Stimulated activated CD8-positive, alpha-beta memory T cell treated with anti-CD3 and anti-CD28 coated beads, Interleukin-7, amount 100 ng/mL, for 4 hours (primary cell): Measurements from ENCODE around the gene TMEFF2.
"Not testable (repeated sequence)": the region's sequence is repeated elsewhere in the genome, so short reads cannot be mapped to it uniquely, and the experiment has no call there.

Source experiments
- DNase-seq, 2 donors: peaks; one replicate each; pipeline ENCODE4 v3.0.0-alpha.2; 2020; ENCODE audit warnings: low read depth in 2 of 2

Gene TMEFF2

DNA sequence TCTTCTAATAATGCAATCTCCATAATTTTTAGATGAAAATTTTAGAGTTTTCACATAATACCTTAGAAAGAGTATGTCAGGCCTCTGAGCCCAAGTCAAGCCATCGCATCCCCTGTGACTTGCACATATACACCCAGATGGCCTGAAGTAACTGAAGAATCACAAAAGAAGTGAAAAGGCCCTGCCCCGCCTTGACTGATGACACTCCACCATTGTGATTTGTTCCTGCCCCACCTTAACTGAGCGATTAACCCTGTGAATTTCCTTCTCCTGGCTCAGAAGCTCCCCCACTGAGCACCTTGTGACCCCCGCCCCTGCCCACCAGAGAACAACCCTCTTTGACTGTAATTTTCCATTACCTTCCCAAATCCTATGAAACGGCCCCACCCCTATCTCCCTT is 64.4 kb downstream of the TMEFF2 start:
- DNase-seq = not testable (repeated sequence)

DNA sequence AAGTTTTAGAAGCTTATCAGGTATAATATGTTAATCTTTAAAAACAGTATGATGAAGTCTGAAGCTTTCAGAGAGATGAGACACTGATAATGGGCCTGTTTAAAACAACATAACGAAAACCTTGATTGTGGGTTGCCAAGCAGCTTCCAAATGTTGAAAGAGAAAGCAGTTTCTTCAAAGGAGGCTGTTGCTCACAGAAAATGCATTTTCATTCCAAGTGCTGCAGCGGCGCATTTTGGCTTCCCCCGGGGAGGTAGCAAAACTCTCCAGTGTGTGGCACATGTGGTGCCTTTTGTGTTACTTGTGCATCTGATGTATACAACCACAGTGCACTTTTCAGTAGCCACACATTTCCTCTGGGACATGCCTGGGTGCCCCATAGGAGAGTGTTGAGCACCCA is 66.1 kb downstream of the TMEFF2 start:
- DNase-seq = no peak

DNA sequence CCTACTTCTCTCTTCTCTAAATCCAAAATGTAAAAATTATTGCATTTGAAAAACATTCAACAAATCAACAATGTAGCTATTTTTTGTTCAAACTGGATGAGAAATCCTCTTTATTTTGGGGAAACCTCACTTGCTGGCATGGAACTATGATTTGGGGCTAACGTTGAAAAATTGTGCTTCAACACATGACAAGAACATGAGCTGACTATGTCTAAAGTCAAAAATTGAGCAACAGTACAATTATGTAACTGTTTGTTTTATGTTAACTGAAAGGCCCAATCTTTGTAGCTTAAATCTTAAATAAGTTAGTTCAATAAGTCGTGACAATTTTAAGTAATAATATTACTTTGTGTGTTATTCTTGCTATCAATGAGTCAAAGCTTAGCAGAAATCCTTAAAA is 67.3 kb downstream of the TMEFF2 start:
- DNase-seq = no peak

- DNase-seq = no peak
Measured at GRCh38 chr2:192126912-192127311, 67.8 kb downstream of the TMEFF2 start.

DNA sequence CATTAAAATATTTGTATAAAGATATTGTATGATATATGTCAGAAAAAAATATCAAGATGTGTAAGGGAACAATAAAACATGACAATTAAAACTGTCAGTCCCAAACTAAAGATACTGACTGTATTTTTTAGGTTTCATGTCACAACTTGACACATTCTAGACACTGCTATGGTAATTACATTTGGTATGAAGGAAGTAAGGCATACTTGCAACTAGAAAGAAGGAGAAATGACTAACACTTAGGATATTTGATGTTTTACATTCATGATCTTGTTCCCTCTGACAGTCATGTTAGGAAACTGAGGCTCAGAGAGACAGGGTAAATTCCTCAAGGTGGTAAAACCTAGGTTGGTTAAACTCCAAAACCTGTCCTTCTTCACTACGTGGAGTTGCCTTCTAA is 68.3 kb downstream of the TMEFF2 start:
- DNase-seq = no peak

DNA sequence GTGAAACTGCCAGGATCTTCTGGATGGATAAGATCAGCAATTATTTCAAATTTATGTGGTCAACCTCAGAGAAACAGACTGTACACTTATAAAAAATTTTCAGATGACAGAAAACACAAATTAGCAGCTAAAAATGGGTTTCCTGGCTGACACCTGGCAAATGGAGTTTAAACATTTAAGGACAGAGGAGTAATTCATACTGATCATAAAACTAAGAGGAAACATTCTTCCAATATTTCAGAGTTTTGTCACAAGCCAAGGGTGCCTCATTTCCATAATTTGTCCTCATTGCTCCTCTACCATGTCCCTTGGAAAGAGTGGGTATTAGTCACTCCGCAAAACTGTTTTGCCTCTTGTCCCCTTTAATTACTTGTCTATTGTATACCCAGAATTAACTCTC is 70.2 kb downstream of the TMEFF2 start:
- DNase-seq = no peak

DNA sequence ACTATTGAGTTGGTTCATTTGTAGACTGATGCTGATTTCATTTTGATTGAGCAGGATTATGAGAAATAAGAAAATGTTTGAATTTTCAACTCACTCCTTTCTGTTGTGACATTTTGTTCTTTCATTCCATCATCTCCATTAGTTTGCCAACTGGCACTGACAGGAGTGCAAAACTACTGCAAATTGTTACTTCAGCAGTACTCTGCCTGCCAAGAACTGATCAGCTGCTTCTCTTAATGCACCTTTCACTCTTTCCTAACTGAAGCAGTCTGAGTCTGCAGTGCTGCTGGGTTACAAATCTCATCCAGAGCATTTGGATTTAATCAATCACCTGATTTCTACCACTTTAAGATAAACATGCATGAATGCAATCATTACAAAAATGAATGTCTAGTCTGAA is 70.9 kb downstream of the TMEFF2 start:
- no peak for DNase-seq

GRCh38 chr2:192122946-192123345 is 71.8 kb downstream of the TMEFF2 start:
- no peak for DNase-seq

GRCh38 chr2:192122141-192122540 is 72.6 kb downstream of the TMEFF2 start:
- DNase-seq = no peak

DNA sequence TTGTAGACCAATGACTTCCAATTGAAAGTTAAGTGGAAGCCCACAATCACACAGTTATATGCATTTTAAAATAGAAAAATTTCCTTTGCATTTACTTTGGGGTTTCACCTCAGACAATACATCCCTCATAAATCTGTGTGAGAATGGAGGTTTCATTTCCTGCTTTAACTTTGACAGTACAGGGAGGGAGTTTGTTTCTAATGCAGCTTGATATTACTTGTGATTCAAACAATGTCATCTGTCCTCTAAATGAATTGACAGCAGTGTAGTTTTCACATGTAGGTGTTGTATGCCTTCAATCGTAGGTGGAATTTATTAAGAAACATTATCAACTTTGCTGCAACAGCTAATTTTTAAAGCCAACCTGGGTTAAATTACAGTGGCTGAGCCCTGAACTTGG is 75.2 kb downstream of the TMEFF2 start:
- DNase-seq = no peak

GRCh38 chr2:192117705-192118104 is 77.0 kb downstream of the TMEFF2 start:
- DNase-seq = no peak

DNA sequence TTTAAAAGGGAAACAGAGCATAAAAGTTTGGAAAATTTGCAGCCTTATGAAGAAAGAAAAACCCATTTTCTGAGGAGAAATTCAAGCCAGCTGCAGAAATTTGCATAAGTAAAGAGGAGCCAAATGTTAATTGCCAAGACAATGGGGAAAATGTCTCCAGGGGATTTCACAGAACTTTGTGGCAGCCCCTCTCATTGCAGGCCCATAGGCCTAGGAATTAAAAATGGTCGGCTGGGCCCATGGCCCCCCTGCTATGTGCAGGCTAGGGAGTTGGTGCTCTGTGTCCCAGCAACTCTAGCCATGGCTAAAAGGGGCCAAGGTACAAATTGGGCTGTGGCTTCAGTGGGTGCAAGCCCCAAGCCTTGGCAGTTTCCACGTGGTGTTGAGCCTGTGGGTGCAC is 83.2 kb downstream of the TMEFF2 start:
- not testable (repeated sequence) for DNase-seq

GRCh38 chr2:192099742-192100141 is 95.0 kb downstream of the TMEFF2 start:
- DNase-seq = no peak

- DNase-seq = no peak
Measured at GRCh38 chr2:192098814-192099491, 95.8 kb downstream of the TMEFF2 start.

GRCh38 chr2:192091476-192091875 is 103.3 kb downstream of the TMEFF2 start:
- no peak for DNase-seq

GRCh38 chr2:192090911-192091310 is 103.8 kb downstream of the TMEFF2 start:
- no peak for DNase-seq

GRCh38 chr2:192087398-192087958 is 107.3 kb downstream of the TMEFF2 start:
- DNase-seq = no peak

DNA sequence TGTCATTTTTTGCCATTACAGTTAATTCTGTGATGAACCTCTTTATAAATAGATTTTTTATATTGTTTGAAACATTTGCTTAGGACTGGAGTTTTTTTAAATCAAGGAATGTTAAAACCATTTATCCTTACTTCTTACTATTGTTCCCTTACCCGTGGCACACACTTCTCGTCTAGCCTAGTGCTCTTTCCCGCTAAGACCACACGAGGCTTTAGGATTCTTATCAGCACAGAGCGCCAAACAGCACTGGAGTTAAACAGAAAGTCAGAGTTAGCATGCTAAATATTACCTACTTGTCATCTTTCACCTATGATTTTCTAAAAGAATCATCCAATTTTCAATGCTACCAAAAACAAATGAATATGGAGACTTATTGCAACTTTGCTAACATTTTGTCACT is 112.6 kb downstream of the TMEFF2 start:
- DNase-seq = no peak

DNA sequence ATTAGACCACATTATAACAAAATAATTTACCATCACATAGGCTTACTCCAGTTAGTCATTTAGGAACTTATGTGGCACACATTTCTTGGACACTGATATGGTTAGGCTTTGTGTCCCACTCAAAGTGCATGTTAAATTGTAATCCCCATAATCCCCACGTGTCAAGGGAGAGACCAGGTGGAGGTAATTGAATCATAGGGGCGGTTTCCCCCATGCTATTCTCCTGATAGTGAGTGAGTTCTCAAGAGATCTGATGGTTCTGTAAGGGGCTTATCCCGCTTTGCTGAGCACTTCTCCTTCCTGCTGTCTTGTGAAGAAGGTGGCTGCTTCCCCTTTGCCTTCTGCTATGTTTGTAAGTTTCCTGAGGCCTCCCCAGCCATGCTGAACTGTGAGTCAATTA is 114.6 kb downstream of the TMEFF2 start:
- not testable (repeated sequence) for DNase-seq

- DNase-seq = no peak
Measured at GRCh38 chr2:192073878-192074277, 120.9 kb downstream of the TMEFF2 start.

DNA sequence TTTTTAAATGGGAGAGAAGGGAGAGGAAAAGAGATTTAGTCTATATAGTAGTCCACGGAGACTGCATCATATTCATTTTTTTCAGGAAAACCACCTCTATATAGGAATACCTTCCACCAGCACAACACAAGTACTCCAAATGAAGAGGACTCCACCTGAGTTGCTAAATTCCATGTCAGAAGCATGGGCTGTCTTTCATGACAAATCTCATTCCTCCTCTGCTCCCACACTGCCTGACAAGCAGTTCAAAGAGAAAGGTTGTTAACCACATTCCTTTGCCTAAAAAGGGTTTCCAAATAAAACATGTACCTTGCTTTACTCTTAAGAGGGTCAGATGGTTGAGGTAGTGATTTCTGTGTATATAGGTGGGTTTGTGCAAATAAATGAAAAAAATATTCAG is 122.0 kb downstream of the TMEFF2 start:
- DNase-seq = no peak

GRCh38 chr2:192072261-192072660 is 122.5 kb downstream of the TMEFF2 start:
- DNase-seq = no peak

- DNase-seq = no peak
Measured at GRCh38 chr2:192070099-192070498, 124.6 kb downstream of the TMEFF2 start.

- DNase-seq = no peak
Measured at GRCh38 chr2:192069417-192069816, 125.3 kb downstream of the TMEFF2 start.
